ENCODE measurements around the gene GYPC. TPM values are rescaled to one million over a fixed set of nuclear protein-coding genes. Genes with fewer than 3 reads are reported as not detected.

The GYPC gene
- total RNA-seq, 4 donors from 2014 or later = 93.4 to 151 (median 108) TPM

GRCh38 chr2:126700677-126701076 lies 44.7 kb downstream of the GYPC start:
- Histone ChIP-seq H3K4me1 (peaks cover 0 to 29% (median 9%) of the 10 kb centered on the region in 3 donors), H3K27me3 (no peaks in the 10 kb centered on the region), H3K4me3 (no peak overlapping the region), H3K36me3 (peaks cover 0 to 33% of the 10 kb centered on the region in 2 donors), H3K27ac (peak overlapping the region in 2 of 4 donors; percentile 34 to 53), H3K9me3 (no peaks in the 10 kb centered on the region)
- no peak for ATAC-seq
- TF ChIP-seq CTCF (IDR thresholded peaks at IDR 0.05) = no peak
- no peak for TF ChIP-seq EP300 (IDR thresholded peaks at IDR 0.05)
- TF ChIP-seq POLR2A (IDR thresholded peaks at IDR 0.05) = no peak
- no peak for TF ChIP-seq POLR2AphosphoS5 (IDR thresholded peaks at IDR 0.05)
- WGBS, 2 donors (ENCODE audit: low coverage in 1 of 2) = 33 to 38% methylated on average over 2 of the region's 2 CpGs

- Histone ChIP-seq H3K4me3 (no peak overlapping the region), H3K9me3 (no peaks in the 10 kb centered on the region), H3K36me3 (peaks cover 0 to 7% of the 10 kb centered on the region in 2 donors), H3K27ac (no peak overlapping the region), H3K4me1 (peaks cover 0 to 29% (median 9%) of the 10 kb centered on the region in 3 donors), H3K27me3 (no peaks in the 10 kb centered on the region)
- 90 to 92% methylated on average over 5 of the region's 7 CpGs for WGBS, 2 donors (ENCODE audit: low coverage in 1 of 2)
- no peak for ATAC-seq
- TF ChIP-seq POLR2AphosphoS5 (IDR thresholded peaks at IDR 0.05) (no peak), CTCF (IDR thresholded peaks at IDR 0.05) (no peak), POLR2A (IDR thresholded peaks at IDR 0.05) (no peak), EP300 (IDR thresholded peaks at IDR 0.05) (no peak)
Measured at GRCh38 chr2:126703311-126703710, 47.4 kb downstream of the GYPC start.

- no peak for ATAC-seq
- WGBS, 2 donors (ENCODE audit: low coverage in 1 of 2) = no CpG with 5 or more reads among the region's 2 CpGs
- Histone ChIP-seq H3K27me3 (no peaks in the 10 kb centered on the region), H3K27ac (peak overlapping the region in 1 of 4 donors; percentile 23), H3K9me3 (no peaks in the 10 kb centered on the region), H3K4me1 (peaks cover 0 to 21% (median 9%) of the 10 kb centered on the region in 3 donors), H3K36me3 (peaks cover 0 to 3% of the 10 kb centered on the region in 2 donors), H3K4me3 (no peak overlapping the region)
- peak; percentile 8 for TF ChIP-seq POLR2AphosphoS5 (IDR thresholded peaks at IDR 0.05)
- TF ChIP-seq CTCF (IDR thresholded peaks at IDR 0.05) = no peak
- no peak for TF ChIP-seq POLR2A (IDR thresholded peaks at IDR 0.05)
Measured at GRCh38 chr2:126704434-126705160, 48.6 kb downstream of the GYPC start.

GRCh38 chr2:126707191-126707590 lies 51.2 kb downstream of the GYPC start:
- no peaks in the 10 kb centered on the region for H3K36me3 ChIP-seq
- WGBS, 2 donors (ENCODE audit: low coverage in 1 of 2) = 100% methylated on average over 1 of the region's 1 CpG
- TF ChIP-seq POLR2A (IDR thresholded peaks at IDR 0.05) = no peak
- TF ChIP-seq POLR2AphosphoS5 (IDR thresholded peaks at IDR 0.05) = no peak
- no peak for TF ChIP-seq CTCF (IDR thresholded peaks at IDR 0.05)
- TF ChIP-seq EP300 (IDR thresholded peaks at IDR 0.05) = no peak
- H3K9me3 ChIP-seq = no peaks in the 10 kb centered on the region
- H3K4me3 ChIP-seq = no peak overlapping the region
- no peak for ATAC-seq
- no peak overlapping the region for H3K27ac ChIP-seq
- H3K27me3 ChIP-seq = no peaks in the 10 kb centered on the region
- H3K4me1 ChIP-seq = peaks cover 0 to 11% (median 3%) of the 10 kb centered on the region in 3 donors

GRCh38 chr2:126707941-126708340 lies 52.0 kb downstream of the GYPC start:
- H3K4me3 ChIP-seq = no peak overlapping the region
- no peaks in the 10 kb centered on the region for H3K27me3 ChIP-seq
- WGBS, 2 donors (ENCODE audit: low coverage in 1 of 2) = 67 to 82% methylated on average over 4 of the region's 4 CpGs
- TF ChIP-seq POLR2AphosphoS5 (IDR thresholded peaks at IDR 0.05) (no peak), POLR2A (IDR thresholded peaks at IDR 0.05) (no peak), CTCF (IDR thresholded peaks at IDR 0.05) (no peak), EP300 (IDR thresholded peaks at IDR 0.05) (no peak)
- no peak overlapping the region for H3K27ac ChIP-seq
- no peaks in the 10 kb centered on the region for H3K9me3 ChIP-seq
- peaks cover 0 to 11% (median 3%) of the 10 kb centered on the region in 3 donors for H3K4me1 ChIP-seq
- ATAC-seq = no peak
- no peaks in the 10 kb centered on the region for H3K36me3 ChIP-seq
